Breast epithelium (tissue), 3 donors: Measurements from ENCODE around the gene OR9A2.

Experiments
- CTCF ChIP-seq, 3 donors: fragments of 450-650 bp; IDR thresholded peaks; one replicate each; pipeline ENCODE4 v1.5.1; 2016 to 2017; ENCODE audit warnings: antibody characterized with exemption in 3 of 3, mild to moderate bottlenecking in 3 of 3, moderate library complexity in 3 of 3
- POLR2A ChIP-seq: fragments of 450-650 bp; IDR thresholded peaks from one replicate; pipeline ENCODE4 v1.6.1; 2016; ENCODE audit warnings: antibody characterized with exemption, mild to moderate bottlenecking, moderate library complexity
- POLR2AphosphoS5 ChIP-seq, 3 donors: sonication (generic); formaldehyde crosslinking; IDR thresholded peaks; one replicate each; pipeline ENCODE4 v1.6.1; 2017; ENCODE audit warnings: antibody characterized with exemption in 3 of 3

GRCh38 chr7:142998966-142999365, 28.0 kb downstream of the OR9A2 start:
- TF ChIP-seq CTCF (IDR thresholded peaks at IDR 0.05), result no peak
- TF ChIP-seq POLR2A, result no peak
- TF ChIP-seq POLR2AphosphoS5 (IDR thresholded peaks at IDR 0.05), result no peak
